ENCODE results near the gene ALKBH7. TPM values are rescaled to one million over a fixed set of nuclear protein-coding genes. Genes with fewer than 3 reads are reported as not detected.
"Not testable (repeated sequence)": the region's sequence is repeated elsewhere in the genome, so short reads cannot be mapped to it uniquely, and the experiment has no call there.

Gene ALKBH7
- total RNA-seq, 2 experiments from 2014 or later = 75.3 to 78.7 TPM

DNA sequence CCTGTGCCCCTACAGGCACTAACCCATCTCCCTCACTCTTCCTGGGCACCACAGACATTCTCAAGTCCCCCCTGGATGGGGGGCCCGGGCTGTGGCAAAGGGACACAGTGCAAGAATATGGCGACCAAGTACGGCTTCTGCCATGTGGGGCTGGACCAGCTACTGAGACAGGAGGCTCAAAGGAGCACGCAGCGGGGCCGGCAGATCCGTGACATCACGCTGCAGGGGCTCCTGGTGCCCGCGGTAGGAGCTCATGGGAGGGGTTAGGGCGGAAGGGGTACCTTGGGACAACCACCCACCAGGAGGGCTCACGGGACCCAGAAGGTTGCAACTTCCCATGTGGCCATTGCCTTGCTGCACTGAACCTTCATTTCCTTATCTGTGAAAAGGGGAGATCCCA lies 23.7 kb downstream of the ALKBH7 start:
- no peak for DNase-seq
- TF ChIP-seq, protein P1, sequence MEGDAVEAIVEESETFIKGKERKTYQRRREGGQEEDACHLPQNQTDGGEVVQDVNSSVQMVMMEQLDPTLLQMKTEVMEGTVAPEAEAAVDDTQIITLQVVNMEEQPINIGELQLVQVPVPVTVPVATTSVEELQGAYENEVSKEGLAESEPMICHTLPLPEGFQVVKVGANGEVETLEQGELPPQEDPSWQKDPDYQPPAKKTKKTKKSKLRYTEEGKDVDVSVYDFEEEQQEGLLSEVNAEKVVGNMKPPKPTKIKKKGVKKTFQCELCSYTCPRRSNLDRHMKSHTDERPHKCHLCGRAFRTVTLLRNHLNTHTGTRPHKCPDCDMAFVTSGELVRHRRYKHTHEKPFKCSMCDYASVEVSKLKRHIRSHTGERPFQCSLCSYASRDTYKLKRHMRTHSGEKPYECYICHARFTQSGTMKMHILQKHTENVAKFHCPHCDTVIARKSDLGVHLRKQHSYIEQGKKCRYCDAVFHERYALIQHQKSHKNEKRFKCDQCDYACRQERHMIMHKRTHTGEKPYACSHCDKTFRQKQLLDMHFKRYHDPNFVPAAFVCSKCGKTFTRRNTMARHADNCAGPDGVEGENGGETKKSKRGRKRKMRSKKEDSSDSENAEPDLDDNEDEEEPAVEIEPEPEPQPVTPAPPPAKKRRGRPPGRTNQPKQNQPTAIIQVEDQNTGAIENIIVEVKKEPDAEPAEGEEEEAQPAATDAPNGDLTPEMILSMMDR (IDR thresholded peaks at IDR 0.05) = no peak
- Histone ChIP-seq H3K4me1 (ENCODE audit: insufficient read depth, low read length) (peaks cover 24% of the 10 kb centered on the region), H3K36me3 (ENCODE audit: insufficient read depth, low read length) (peaks cover 5% of the 10 kb centered on the region), H3K9me3 (ENCODE audit: control insufficient read depth in 1 of 2, insufficient read depth in 1 of 2, low read length in 2 of 2) (no peaks in the 10 kb centered on the region), H3K27ac (ENCODE audit: low read depth in 1 of 2, low read length in 2 of 2) (no peak overlapping the region), H3K27me3 (ENCODE audit: control insufficient read depth in 1 of 2, insufficient read depth in 2 of 2, low read length in 2 of 2) (no peaks in the 10 kb centered on the region), H3K4me3 (ENCODE audit: low read length) (no peak overlapping the region)
- peaks cover 24% of the 10 kb centered on the region for H3K4me1 Mint-ChIP-seq (ENCODE audit: low read depth)
- ChIA-PET POLR2A (no interaction called here), CTCF (no interaction called here)
- intact Hi-C loops (cut with DNase I, micrococcal nuclease) = loop anchor here in 1 of 2 experiments (10.0 kb wide), 1 partner anchor 108 kb away; the partner anchor contains the start of gene TUBB4A
- H3K27me3 Mint-ChIP-seq = no peaks in the 10 kb centered on the region
- no peaks in the 10 kb centered on the region for H3K9me3 Mint-ChIP-seq
- H3K36me3 Mint-ChIP-seq (ENCODE audit: low read depth) = peaks cover 25% of the 10 kb centered on the region
- no peak overlapping the region for H3K27ac Mint-ChIP-seq
- no peak for ATAC-seq (ENCODE audit: poor library complexity)
- no peak overlapping the region for H3K4me3 Mint-ChIP-seq

DNA sequence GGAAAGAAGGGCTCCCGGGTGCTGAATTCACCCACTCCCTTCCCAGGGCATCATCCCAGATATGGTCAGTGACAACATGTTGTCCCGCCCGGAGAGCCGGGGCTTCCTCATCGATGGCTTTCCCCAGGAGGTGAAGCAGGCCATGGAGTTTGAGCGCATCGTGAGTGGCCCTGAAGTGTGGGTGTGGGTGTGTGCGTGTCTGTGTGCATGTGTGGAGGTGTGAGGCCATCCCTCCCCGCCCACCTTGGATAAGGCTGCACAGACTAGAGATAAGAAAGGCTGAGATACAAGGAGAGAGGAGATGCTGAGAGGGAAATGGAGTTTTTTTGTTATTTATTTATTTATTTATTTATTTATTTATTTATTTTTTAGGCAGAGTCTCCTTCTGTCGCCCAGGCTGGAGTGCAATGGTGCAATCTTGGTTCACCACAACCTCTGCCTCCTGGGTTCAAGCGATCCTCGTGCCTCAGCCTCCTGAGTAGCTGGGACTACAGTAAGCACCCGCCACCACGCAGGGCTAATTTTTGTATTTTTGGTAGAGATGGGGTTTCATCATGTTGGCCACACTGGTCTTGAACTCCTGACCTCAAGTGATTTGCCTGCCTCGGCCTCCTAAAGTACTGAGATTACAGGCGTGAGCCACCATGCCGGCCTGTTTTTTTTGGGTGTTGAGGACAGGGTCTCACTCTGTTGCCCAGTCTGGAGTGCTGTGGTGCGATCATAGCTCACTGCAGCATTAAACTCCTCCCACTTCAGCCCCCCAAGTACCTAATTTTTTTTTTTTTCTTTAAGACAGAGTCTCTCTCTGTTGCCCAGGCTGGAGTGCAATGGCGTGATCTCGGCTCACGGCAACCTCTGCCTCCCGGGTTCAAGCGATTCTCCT lies 27.7 kb downstream of the ALKBH7 start:
- POLR2A ChIA-PET; ATAC-seq (ENCODE audit: poor library complexity); intact Hi-C loops (cut with DNase I, micrococcal nuclease); H3K9me3 ChIP-seq (ENCODE audit: control insufficient read depth in 1 of 2, insufficient read depth in 1 of 2, low read length in 2 of 2); H3K27me3 ChIP-seq (ENCODE audit: control insufficient read depth in 1 of 2, insufficient read depth in 2 of 2, low read length in 2 of 2); H3K36me3 Mint-ChIP-seq (ENCODE audit: low read depth); H3K9me3 Mint-ChIP-seq; H3K4me1 ChIP-seq (ENCODE audit: insufficient read depth, low read length); H3K4me3 Mint-ChIP-seq; H3K27me3 Mint-ChIP-seq; DNase-seq; H3K27ac Mint-ChIP-seq; H3K27ac ChIP-seq (ENCODE audit: low read depth in 1 of 2, low read length in 2 of 2); H3K4me1 Mint-ChIP-seq (ENCODE audit: low read depth); H3K4me3 ChIP-seq (ENCODE audit: low read length); H3K36me3 ChIP-seq (ENCODE audit: insufficient read depth, low read length): not testable (repeated sequence)
- CTCF ChIA-PET = interaction anchor here (0.7 kb wide), 1 partner anchor 23 kb away, joined by 3 read pairs; no protein-coding TSS in a partner anchor

DNA sequence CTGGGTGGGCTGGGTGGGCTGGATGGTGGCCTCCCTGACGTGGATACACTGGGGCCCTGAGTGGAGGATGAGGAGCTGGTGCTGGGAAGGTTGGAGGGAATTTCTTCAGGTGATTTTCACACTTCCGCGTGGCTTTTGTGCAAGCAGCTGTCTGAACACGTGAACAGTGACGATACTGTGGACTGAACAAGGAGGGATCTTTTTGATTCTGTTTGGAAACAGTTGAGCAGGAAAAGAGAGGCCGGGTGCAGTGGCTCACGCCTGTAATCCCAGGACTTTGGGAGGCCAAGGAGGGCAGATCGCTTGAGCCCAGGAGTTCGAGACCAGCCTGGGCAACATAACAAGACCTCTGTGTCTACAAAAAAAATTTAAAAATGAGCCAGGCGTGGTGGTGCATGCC lies 29.5 kb downstream of the ALKBH7 start:
- H3K27me3 ChIP-seq (ENCODE audit: control insufficient read depth in 1 of 2, insufficient read depth in 2 of 2, low read length in 2 of 2) = no peaks in the 10 kb centered on the region
- intact Hi-C loops (cut with DNase I, micrococcal nuclease) = no loop called here
- ChIA-PET POLR2A (no interaction called here), CTCF (no interaction called here)
- DNase-seq (no peak), ATAC-seq (ENCODE audit: poor library complexity) (no peak)
- no peaks in the 10 kb centered on the region for H3K9me3 Mint-ChIP-seq
- TF ChIP-seq, protein P1 (IDR thresholded peaks at IDR 0.05) = no peak
- no peaks in the 10 kb centered on the region for H3K9me3 ChIP-seq (ENCODE audit: control insufficient read depth in 1 of 2, insufficient read depth in 1 of 2, low read length in 2 of 2)
- H3K27me3 Mint-ChIP-seq = no peaks in the 10 kb centered on the region
- H3K4me3 ChIP-seq (ENCODE audit: low read length) = no peak overlapping the region
- H3K4me1 Mint-ChIP-seq (ENCODE audit: low read depth) = no peaks in the 10 kb centered on the region
- no peaks in the 10 kb centered on the region for H3K36me3 Mint-ChIP-seq (ENCODE audit: low read depth)
- no peak overlapping the region for H3K27ac ChIP-seq (ENCODE audit: low read depth in 1 of 2, low read length in 2 of 2)
- no peak overlapping the region for H3K4me3 Mint-ChIP-seq
- H3K27ac Mint-ChIP-seq = no peak overlapping the region
- H3K36me3 ChIP-seq (ENCODE audit: insufficient read depth, low read length) = no peaks in the 10 kb centered on the region
- H3K4me1 ChIP-seq (ENCODE audit: insufficient read depth, low read length) = no peaks in the 10 kb centered on the region

All from CD4-positive, alpha-beta T cell (primary cell).